ENCODE data around the gene CHML.
A peak's percentile ranks its signal among the peaks of the same experiment; 100 is the strongest.

CHML gene

GRCh38 chr1:241615043-241615974, 24.9 kb downstream of the CHML start:
- no peak for DNase-seq

DNA sequence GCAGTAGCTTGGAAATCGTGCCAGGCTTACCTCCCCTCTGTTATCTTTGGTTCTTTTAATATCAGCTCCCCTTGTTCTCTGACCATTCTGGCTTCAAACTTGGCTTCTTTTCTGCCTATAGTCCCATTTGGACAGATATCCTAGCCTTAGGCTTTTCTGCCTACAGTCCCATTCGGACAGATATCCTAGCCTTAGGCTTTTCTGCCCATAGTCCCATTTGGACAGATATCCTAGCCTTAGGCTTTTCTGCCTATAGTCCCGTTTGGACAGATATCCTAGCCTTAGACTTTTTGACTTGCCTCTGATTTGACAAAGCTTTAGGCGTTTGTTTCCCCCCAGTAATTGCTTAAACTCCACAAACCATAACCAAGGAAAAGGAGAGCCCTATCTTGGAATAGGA, 25.6 kb downstream of the CHML start:
- no peak for DNase-seq

DNA sequence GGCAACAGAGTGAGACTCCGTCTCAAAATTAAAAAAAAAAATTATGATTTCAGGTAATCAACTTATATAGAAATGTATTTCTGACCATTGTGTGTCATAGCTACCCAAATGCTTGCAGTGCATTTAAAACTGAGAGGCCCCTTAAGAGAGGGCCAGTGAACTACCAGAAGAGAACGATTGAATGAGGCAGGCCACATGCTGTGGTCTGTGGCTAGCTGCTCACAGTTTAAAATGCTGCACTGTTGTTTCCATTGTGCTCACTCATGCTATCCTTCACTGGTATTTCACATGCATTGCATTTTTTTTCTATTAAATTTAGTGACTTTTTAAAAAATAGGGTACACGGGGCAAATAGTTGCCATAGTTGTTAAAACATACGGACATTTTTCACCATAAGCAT, 26.0 kb downstream of the CHML start:
- no peak for DNase-seq

GRCh38 chr1:241612533-241613477, 27.4 kb downstream of the CHML start:
- DNase-seq, result no peak

- no peak for DNase-seq
Measured at GRCh38 chr1:241611736-241612135, 28.4 kb downstream of the CHML start.

- DNase-seq, result peak; percentile 9 to 66
Measured at GRCh38 chr1:241611063-241611462, 29.1 kb downstream of the CHML start.

DNA sequence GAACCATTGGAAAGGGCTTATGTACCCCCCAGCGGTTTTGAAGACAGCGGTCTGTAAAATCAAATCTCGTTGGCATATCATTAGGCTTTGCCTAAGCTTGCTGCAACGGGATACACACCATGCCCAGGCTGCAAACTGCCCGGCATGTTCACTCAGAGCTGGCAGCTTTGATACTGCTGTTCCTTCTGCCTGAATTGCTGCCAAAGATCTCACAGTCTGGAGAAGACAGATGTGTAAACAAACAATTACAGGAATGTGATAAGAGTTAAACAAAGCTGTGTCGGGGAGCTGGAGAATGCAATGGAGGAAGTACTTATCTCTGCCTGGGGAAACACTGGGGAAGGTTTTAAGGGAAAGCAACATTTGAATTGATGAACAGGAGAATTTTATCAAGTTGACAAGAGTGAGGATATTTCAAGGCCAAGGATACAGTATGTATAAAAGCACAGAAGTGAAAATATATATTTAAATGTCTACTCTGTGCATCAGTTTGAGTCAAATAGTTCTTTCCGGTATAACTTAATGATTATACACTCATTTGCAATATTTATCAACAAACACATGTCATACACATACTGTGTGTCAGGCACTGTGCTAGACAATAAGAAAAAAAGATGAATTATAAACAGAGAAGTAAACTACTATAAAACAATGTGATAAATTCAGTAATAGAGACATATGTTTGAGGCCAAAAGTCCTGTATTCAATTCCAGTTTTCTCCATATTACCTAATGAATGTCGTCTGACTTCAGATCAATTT, 29.9 kb downstream of the CHML start:
- DNase-seq, result no peak

DNA sequence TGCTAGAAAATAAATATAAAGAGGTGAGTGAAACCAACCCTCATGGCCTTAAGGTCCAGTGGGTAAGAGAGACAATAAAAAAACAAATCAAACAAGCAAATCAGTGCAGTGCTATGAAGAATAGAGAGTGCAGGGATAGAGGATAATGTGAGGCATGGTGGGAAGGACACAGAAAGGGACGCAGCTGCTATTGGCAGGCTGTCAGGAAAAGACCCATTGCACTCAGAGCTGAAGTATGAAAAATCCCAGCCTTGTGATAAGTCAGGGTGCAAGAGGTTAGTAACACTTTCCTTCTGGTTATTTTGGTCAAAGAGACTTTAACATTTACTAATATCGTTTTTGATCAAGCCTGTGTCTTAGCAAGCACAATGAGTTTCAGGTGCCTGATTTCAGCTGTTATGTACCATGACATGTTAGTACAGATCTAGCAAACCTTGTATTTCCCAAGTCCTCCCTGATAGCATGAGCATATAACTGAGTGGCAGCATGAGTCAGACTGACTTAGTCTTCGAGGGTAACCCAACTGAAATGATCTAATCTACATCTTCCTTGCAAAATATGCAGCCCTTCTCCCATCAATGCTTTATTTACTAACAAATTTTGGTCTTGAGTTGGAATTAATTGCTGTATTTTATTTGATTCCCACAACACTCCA, 31.7 kb downstream of the CHML start:
- DNase-seq, result no peak

DNA sequence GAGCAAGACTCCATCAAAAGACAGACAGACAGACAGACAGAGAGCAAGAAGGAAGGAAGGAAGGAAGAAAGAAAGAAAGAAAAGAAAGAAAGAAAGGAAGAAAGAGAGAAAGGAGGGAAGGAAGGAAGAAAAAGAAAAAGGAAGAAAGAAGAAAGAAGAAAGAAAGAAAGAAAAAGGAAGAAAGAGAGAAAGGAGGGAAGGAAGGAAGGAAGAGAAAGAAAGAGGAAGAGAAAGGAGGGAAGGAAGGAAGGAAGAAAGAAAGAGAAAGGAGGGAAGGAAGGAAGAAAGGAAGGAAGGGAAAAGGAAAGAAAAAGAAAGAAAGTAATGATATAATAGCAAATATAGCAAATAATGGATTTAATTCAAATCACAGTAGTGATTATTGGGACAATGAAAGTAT, 32.7 kb downstream of the CHML start:
- no peak for DNase-seq

- DNase-seq, result no peak
Measured at GRCh38 chr1:241606544-241606943, 33.6 kb downstream of the CHML start.

DNA sequence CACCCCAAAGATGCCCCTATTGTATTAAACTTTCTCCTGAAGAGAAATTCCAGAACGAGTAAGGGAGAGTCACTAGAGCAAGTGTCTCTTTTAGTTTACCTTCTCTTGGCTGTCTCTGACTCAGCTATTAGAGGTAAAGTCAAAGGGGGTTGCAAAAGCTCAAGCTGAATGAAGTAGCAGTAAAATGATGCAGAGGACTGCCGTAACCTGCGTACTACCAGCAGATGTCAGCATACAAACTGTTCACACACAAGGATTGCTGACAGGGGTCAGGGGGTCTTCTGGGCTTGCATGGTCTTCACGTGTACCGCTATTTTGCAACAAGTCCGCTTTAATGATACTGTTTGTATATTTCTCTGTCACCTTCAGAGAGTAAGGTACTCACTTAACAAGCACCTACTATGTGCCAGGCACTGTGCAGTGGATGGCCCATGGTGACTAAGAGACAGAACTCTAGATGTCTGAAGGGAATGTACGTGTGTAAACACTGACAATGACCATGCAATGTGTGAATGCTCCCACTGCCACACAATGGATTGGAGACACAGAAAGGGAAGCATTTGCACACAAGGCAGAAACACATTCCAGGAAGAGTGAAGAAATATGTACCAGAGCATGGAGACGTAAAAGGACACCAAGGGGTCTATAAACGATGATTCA, 34.9 kb downstream of the CHML start:
- DNase-seq, result no peak

DNA sequence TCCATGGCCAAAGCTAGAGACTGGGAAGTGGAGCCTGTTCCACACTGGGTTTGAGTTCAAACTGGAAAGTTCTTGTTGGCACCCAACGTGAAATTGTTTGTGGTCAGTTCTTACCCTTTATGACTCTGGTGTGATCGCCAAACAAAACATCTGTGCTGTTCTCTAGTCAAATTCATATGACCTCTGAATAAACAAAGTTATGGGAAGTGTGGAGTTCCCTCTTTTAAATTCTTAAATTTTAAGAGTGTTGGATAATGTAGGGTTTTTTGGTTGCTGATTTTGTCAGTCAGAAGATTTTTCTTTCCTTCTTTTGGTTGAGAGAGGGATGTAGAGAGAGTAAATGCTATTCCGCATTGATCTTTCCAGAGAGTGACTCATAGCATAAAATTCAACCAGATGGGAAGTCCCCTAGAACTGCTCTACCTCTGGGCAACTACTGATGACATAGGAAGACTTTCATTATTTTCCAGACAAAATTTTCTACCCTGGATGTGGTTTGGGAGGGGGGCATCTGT, 36.4 kb downstream of the CHML start:
- DNase-seq, result no peak

DNA sequence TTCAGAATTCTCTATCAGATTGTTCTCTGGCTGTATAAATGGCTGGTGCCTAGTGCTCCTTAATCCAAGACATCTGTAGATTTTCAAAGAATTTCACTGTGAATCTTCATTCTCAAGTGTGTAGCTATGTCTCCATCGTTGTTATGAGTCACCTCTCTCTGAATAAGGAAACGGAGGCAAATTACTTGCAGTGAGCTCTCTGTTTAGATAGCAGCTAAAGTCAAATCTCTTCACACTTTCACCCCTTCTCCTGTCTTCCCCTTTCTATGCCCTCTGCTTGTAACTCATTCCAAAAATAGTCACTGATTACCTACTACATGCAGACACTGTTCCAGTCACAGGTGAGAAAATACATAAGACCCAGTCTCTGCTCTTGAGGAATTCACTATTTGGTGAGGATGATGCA, 39.7 kb downstream of the CHML start:
- no peak for DNase-seq

- DNase-seq, result peak in 1 of 2 experiments; percentile 52
Measured at GRCh38 chr1:241598249-241598648, 41.9 kb downstream of the CHML start.

DNA sequence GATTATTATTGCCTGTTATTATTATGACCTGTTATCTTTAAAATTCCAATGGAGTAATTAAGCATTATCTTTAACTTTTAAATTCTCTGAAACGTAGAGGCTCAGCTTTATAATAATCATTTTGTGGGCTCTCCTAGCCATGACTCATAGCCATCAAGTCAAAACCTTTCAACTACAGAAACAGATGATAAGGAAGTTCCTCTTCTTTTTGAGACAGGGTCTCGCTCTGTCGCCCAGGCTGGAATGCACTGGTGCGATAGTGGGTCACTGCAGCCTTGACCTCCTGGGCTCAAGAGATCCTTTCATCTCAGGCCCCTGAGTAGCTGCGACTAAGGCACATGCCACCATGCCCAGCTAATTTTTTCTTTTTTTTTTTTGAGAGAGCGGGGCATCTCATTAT, 43.5 kb downstream of the CHML start:
- DNase-seq, result no peak

GRCh38 chr1:241593186-241593585, 47.0 kb downstream of the CHML start:
- DNase-seq, result no peak

GRCh38 chr1:241592273-241592958, 47.8 kb downstream of the CHML start:
- no peak for DNase-seq

DNA sequence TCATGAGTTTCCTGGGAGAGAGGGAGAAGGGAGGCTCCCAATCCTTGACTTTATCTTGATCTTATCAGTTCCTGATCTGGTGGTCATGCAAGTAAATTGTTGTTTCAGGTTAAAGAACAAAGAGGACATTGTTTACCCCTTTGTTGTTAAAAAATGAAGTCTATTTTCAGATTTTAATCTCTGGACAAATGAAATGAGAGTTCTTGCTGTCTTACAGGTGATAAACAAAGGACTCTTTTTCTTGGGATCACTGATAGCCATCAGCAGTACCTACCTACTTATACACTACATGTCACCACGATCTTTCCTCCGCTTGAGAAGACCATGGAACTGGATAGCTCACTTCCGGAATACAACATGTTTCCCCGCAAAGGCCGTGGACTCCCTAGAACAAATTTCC, 48.4 kb downstream of the CHML start:
- no peak for DNase-seq

DNA sequence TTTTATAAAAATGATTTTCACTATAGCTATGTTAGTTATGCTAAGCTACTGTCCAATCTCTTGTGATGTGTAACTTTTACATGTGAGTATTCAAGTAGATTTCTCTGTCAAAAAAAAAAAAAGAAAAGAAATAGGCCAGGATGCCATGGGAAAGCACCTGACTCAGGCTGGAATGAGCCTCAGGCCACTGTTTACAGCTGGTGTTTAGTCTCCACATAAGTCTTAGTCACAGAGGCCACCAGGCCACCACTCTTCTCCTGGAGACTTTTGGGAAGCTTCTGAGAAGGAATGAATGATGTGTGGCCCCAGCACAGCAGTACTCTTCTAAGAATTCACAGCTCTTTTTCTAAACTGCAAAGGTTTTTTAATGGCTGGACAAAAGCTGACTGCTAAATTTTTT, 48.9 kb downstream of the CHML start:
- no peak for DNase-seq

GRCh38 chr1:241590719-241591118, 49.5 kb downstream of the CHML start:
- DNase-seq, result no peak
